Measurements from ENCODE around the gene PCNT.

Gene PCNT

GRCh38 chr21:46426313-46427046 lies 102.5 kb downstream of the PCNT start:
- TF ChIP-seq ZFX (IDR thresholded peaks at IDR 0.05; ENCODE audit: borderline replicate concordance) (no peak), CTCF (IDR thresholded peaks at IDR 0.05) (no peak)
- no peak overlapping the region for H3K27ac ChIP-seq

GRCh38 chr21:46427516-46427915 lies 103.6 kb downstream of the PCNT start:
- no peak for TF ChIP-seq CTCF (IDR thresholded peaks at IDR 0.05)
- no peak for TF ChIP-seq ZFX (IDR thresholded peaks at IDR 0.05; ENCODE audit: borderline replicate concordance)
- no peak overlapping the region for H3K27ac ChIP-seq

- no peak overlapping the region for H3K27ac ChIP-seq
- TF ChIP-seq ZFX (IDR thresholded peaks at IDR 0.05; ENCODE audit: borderline replicate concordance) (no peak), CTCF (IDR thresholded peaks at IDR 0.05) (no peak)
Observed at GRCh38 chr21:46428286-46428685, 104.3 kb downstream of the PCNT start.

GRCh38 chr21:46428987-46429710 lies 105.2 kb downstream of the PCNT start:
- no peak overlapping the region for H3K27ac ChIP-seq
- TF ChIP-seq ZFX (IDR thresholded peaks at IDR 0.05; ENCODE audit: borderline replicate concordance) = no peak
- no peak for TF ChIP-seq CTCF (IDR thresholded peaks at IDR 0.05)

- H3K27ac ChIP-seq = no peak overlapping the region
- TF ChIP-seq ZFX (IDR thresholded peaks at IDR 0.05; ENCODE audit: borderline replicate concordance) = no peak
- no peak for TF ChIP-seq CTCF (IDR thresholded peaks at IDR 0.05)
Observed at GRCh38 chr21:46429754-46430681, 106.1 kb downstream of the PCNT start.

- TF ChIP-seq ZFX (IDR thresholded peaks at IDR 0.05; ENCODE audit: borderline replicate concordance) (no peak), CTCF (IDR thresholded peaks at IDR 0.05) (no peak)
Observed at GRCh38 chr21:46431448-46431847, 107.5 kb downstream of the PCNT start.

More at GRCh38 chr21:46431448-46431847, 107.5 kb downstream of the PCNT start:
- no peak overlapping the region for H3K27ac ChIP-seq

Data from 22Rv1 (cell line).